SK-N-SH (cell line): ENCODE results near the gene IFNL1. TPM values are rescaled to one million over a fixed set of nuclear protein-coding genes. Genes with fewer than 3 reads are reported as not detected.

ENCODE experiments used
- CTCF ChIA-PET: fragments of 300-600, 350-600 bp; formaldehyde crosslinking; extraction: SDS; loops from one replicate; lab custom pipeline; 2021; lab: Yijun Ruan, JAX
- POLR2A ChIA-PET: fragments of 350-600 bp; sonication (Branson Sonifier 250); formaldehyde crosslinking; extraction: SDS; loops from one replicate; lab custom pipeline; 2020; ENCODE audit warnings: antibody characterized with exemption, inconsistent platforms; lab: Yijun Ruan, JAX
- DNase-seq: peaks from one replicate; pipeline ENCODE4 v3.0.0; 2012
- H2AFZ ChIP-seq: fragments of 200-600 bp; sonication (generic); 2 replicates; pipeline ENCODE4 v1.8.1; 2016; ENCODE audit warnings: antibody characterized with exemption, mild to moderate bottlenecking, low read depth
- H3F3A ChIP-seq: fragments of 200-600 bp; sonication (generic); replicated peaks from 2 replicates; pipeline ENCODE3; 2016; ENCODE audit warnings: antibody characterized with exemption, mild to moderate bottlenecking; ENCODE audit not compliant: insufficient read depth
- H3K27ac ChIP-seq, 2 experiments: fragments of 200-500 bp in 1 of 2; fragments of 200-600 bp in 1 of 2; sonication (Bioruptor generic) in 1 of 2; sonication (generic), shearing (Covaris generic) in 1 of 2; 2 replicates each; pipeline versions ENCODE4 v1.5.1 to v1.6.1; 2014 to 2016; ENCODE audit warnings: low read depth in 2 of 2, inconsistent platforms in 1 of 2, low read length in 1 of 2, mild to moderate bottlenecking in 1 of 2, mixed read lengths in 1 of 2
- H3K27me3 ChIP-seq: fragments of 200-600 bp; sonication (generic), shearing (Covaris generic); 2 replicates; pipeline ENCODE4 v1.6.1; 2016; ENCODE audit warnings: mixed run types; ENCODE audit not compliant: insufficient read depth
- H3K36me3 ChIP-seq, 2 experiments: fragments of 200-500 bp in 1 of 2; fragments of 200-600 bp in 1 of 2; sonication (Bioruptor generic) in 1 of 2; sonication (generic) in 1 of 2; replicated peaks in 1 of 2; 2 replicates each; pipeline versions ENCODE3 to v1.5.1; 2014 to 2016; ENCODE audit warnings: low read length in 1 of 2, mild to moderate bottlenecking in 1 of 2; ENCODE audit not compliant: insufficient read depth in 2 of 2, control insufficient read depth in 1 of 2
- H3K4me1 ChIP-seq, 2 experiments: fragments of 200-500 bp in 1 of 2; fragments of 200-600 bp in 1 of 2; sonication (Bioruptor generic) in 1 of 2; sonication (generic), shearing (Covaris generic) in 1 of 2; 2 replicates each; pipeline versions ENCODE4 v1.5.1 to v1.6.1; 2014 to 2016; ENCODE audit warnings: low read depth in 1 of 2, low read length in 1 of 2, mixed run types in 1 of 2; ENCODE audit not compliant: insufficient read depth in 2 of 2, control insufficient read depth in 1 of 2
- H3K4me2 ChIP-seq: fragments of 200-600 bp; sonication (generic), shearing (Covaris generic); 2 replicates; pipeline ENCODE4 v1.6.1; 2017; ENCODE audit warnings: mixed run types
- H3K4me3 ChIP-seq, 2 experiments: fragments of 200-500 bp in 1 of 2; fragments of 200-600 bp in 1 of 2; sonication (Bioruptor generic) in 1 of 2; sonication (generic), shearing (Covaris generic) in 1 of 2; 2 replicates each; pipeline versions ENCODE4 v1.5.1 to v1.8.1; 2014 to 2016; ENCODE audit warnings: low read depth in 2 of 2, inconsistent platforms in 1 of 2, low read length in 1 of 2, mild to moderate bottlenecking in 1 of 2, mixed read lengths in 1 of 2, moderate library complexity in 1 of 2
- H3K79me2 ChIP-seq: fragments of 200-600 bp; sonication (generic); 2 replicates; pipeline ENCODE4 v1.8.1; 2017; ENCODE audit warnings: mild to moderate bottlenecking; ENCODE audit not compliant: insufficient read depth
- H3K9ac ChIP-seq: fragments of 200-600 bp; sonication (generic); 2 replicates; pipeline ENCODE4 v1.6.1; 2017; ENCODE audit warnings: mixed run types
- H3K9me2 ChIP-seq: fragments of 200-600 bp; sonication (generic); 2 replicates; pipeline ENCODE4 v1.6.1; 2017; ENCODE audit warnings: mixed run types
- H3K9me3 ChIP-seq: fragments of 200-600 bp; sonication (generic); 2 replicates; pipeline ENCODE4 v1.6.1; 2017; ENCODE audit warnings: mixed run types, mild to moderate bottlenecking, moderate library complexity
- H4K20me1 ChIP-seq: fragments of 200-600 bp; sonication (generic); 2 replicates; pipeline ENCODE4 v1.6.1; 2017; ENCODE audit warnings: mild to moderate bottlenecking, mixed run types; ENCODE audit not compliant: insufficient read depth
- CHD2 ChIP-seq: fragments of 150-350 bp; IDR thresholded peaks from 2 replicates; pipeline ENCODE4 v1.6.1; 2018; ENCODE audit warnings: low read length; ENCODE audit not compliant: partially characterized antibody
- ELF1 ChIP-seq: IDR thresholded peaks from 2 replicates; pipeline ENCODE4 v1.4.0; 2012
- FOSL2 ChIP-seq: IDR thresholded peaks from 2 replicates; pipeline ENCODE4 v1.4.0; 2012; ENCODE audit warnings: low read depth, mild to moderate bottlenecking, moderate library complexity, borderline replicate concordance
- FOXJ3 ChIP-seq: sonication (generic); formaldehyde crosslinking; IDR thresholded peaks from 2 replicates; pipeline ENCODE4 v1.5.1; 2020; ENCODE audit warnings: mild to moderate bottlenecking, missing genetic modification reagents
- FOXM1 ChIP-seq: IDR thresholded peaks from 2 replicates; pipeline ENCODE4 v1.4.0; 2012; ENCODE audit warnings: low read depth, mild to moderate bottlenecking
- GABPA ChIP-seq: IDR thresholded peaks from 2 replicates; pipeline ENCODE4 v1.4.0; 2012; ENCODE audit warnings: low read depth, mild to moderate bottlenecking
- JUND ChIP-seq: IDR thresholded peaks from 2 replicates; pipeline ENCODE4 v1.4.0; 2012
- NFIC ChIP-seq: IDR thresholded peaks from 2 replicates; pipeline ENCODE4 v1.4.0; 2012; ENCODE audit warnings: borderline replicate concordance
- NRF1 ChIP-seq: IDR thresholded peaks from 2 replicates; pipeline ENCODE4 v1.6.1; 2012; ENCODE audit warnings: low read depth, mild to moderate bottlenecking, low read length
- RCOR1 ChIP-seq: fragments of 150-350 bp; IDR thresholded peaks from 2 replicates; pipeline ENCODE4 v1.6.1; 2017; ENCODE audit warnings: antibody characterized with exemption, low read length
- RFX5 ChIP-seq: IDR thresholded peaks from 2 replicates; pipeline ENCODE4 v1.6.1; 2012; ENCODE audit warnings: mild to moderate bottlenecking, improper control_type of control experiment, low read length
- TAF1 ChIP-seq: IDR thresholded peaks from 2 replicates; pipeline ENCODE4 v1.6.1; 2012; ENCODE audit warnings: low read depth, mild to moderate bottlenecking, low read length, moderate library complexity, borderline replicate concordance
- YY1 ChIP-seq: IDR thresholded peaks from 2 replicates; pipeline ENCODE4 v1.4.0; 2012; ENCODE audit warnings: low read depth, mild to moderate bottlenecking
- WGBS: methylation state at CpG from one replicate; pipeline ENCODE4 v1.1.6; 2017; ENCODE audit warnings: low lambda C conversion rate; 5-methylcytosine and 5-hydroxymethylcytosine counted together
- polyA plus RNA-seq, 3 experiments: library from polyadenylated mRNA; depleted of rRNA; stranded (reverse); fragments of >200 nt; gene quantifications; 2 replicates each; pipeline ENCODE4 v1.2.3, GENCODE V29; 2012
- TF ChIP-seq, protein P1 (sequence below): fragments of 150-350 bp; IDR thresholded peaks from 2 replicates; pipeline ENCODE4 v1.6.1; 2017; ENCODE audit warnings: antibody characterized with exemption, low read length, low read depth, borderline replicate concordance
- TF ChIP-seq, protein P2 (sequence below): fragments of 200-600 bp; sonication (generic); IDR thresholded peaks from 2 replicates; pipeline ENCODE4 v1.6.1; 2017; ENCODE audit warnings: antibody characterized with exemption, mild to moderate bottlenecking, moderate library complexity
- TF ChIP-seq, protein P3 (sequence below): fragments of 150-350 bp; IDR thresholded peaks from 2 replicates; pipeline ENCODE4 v1.6.1; 2016; ENCODE audit warnings: mild to moderate bottlenecking, low read depth, low read length
- TF ChIP-seq, protein P4 (sequence below): IDR thresholded peaks from 2 replicates; pipeline ENCODE4 v1.4.0; 2012; ENCODE audit warnings: low read depth

The IFNL1 gene
- polyA plus RNA-seq, 1 of the 3 experiments (the other 2 are of a cell fraction), result not detected

DNA sequence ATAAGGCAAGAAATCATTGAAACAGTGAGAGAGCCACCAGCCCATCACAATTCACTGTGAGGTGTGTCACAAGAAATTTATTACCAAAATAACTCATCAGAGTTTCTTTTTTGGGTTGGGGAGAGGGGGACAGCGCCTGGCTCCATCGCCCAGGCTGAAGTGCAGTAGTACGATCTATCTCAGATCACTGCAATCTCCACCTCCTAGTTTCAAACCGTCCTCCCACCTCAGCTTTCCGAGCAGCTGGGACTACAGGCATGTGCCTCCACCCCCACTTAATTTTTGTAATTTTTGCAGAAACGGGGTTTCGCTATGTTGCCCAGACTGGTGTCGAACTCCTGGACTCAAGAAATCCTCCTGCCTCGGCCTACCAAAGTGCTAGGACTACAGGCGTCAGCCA, 3.6 kb downstream of the IFNL1 start (continued):
- TF ChIP-seq RFX5, result no peak
- TF ChIP-seq YY1, result no peak
- no peak for TF ChIP-seq GABPA

DNA sequence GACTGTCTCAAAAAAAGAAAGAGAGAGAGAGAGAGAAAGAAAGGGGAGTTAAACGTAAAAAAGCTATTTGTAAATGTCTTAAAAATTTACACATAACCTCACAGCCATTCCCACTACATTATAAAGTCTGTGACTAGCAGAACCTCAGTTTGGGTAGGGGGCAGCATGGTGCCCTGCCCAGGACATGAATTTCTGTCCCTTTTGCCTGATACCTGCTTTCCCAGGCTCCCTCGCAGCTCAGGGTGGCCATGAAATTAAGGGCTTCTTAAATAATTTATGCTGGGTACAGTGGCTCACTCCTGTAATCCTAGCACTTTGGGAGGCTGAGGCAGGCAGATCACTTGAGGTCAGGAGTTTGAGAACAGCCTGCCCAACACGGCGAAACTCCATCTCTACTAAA, 4.8 kb downstream of the IFNL1 start:
- no peaks in the 10 kb centered on the region for H3K27me3 ChIP-seq
- DNase-seq, result no peak
- no peak overlapping the region for H2AFZ ChIP-seq
- no peaks in the 10 kb centered on the region for H4K20me1 ChIP-seq
- no peak overlapping the region for H3K9ac ChIP-seq
- 65% methylated on average over 4 of the region's 4 CpGs for WGBS
- H3K9me3 ChIP-seq, result no peaks in the 10 kb centered on the region
- no peaks in the 10 kb centered on the region for H3K9me2 ChIP-seq
- no peaks in the 10 kb centered on the region for H3F3A ChIP-seq
- H3K36me3 ChIP-seq, result no peaks in the 10 kb centered on the region
- CTCF ChIA-PET, result no interaction called here
- no peaks in the 10 kb centered on the region for H3K79me2 ChIP-seq
- H3K4me1 ChIP-seq, result no peaks in the 10 kb centered on the region
- no peak overlapping the region for H3K4me3 ChIP-seq
- H3K4me2 ChIP-seq, result no peak overlapping the region
- POLR2A ChIA-PET, result no interaction called here
- no peak for TF ChIP-seq JUND
- TF ChIP-seq, protein P1, sequence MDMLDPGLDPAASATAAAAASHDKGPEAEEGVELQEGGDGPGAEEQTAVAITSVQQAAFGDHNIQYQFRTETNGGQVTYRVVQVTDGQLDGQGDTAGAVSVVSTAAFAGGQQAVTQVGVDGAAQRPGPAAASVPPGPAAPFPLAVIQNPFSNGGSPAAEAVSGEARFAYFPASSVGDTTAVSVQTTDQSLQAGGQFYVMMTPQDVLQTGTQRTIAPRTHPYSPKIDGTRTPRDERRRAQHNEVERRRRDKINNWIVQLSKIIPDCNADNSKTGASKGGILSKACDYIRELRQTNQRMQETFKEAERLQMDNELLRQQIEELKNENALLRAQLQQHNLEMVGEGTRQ, result no peak
- no peak for TF ChIP-seq NRF1
- no peak for TF ChIP-seq FOXJ3 (CRISPR knock-in tag)
- TF ChIP-seq NFIC, result no peak
- TF ChIP-seq, protein P2, sequence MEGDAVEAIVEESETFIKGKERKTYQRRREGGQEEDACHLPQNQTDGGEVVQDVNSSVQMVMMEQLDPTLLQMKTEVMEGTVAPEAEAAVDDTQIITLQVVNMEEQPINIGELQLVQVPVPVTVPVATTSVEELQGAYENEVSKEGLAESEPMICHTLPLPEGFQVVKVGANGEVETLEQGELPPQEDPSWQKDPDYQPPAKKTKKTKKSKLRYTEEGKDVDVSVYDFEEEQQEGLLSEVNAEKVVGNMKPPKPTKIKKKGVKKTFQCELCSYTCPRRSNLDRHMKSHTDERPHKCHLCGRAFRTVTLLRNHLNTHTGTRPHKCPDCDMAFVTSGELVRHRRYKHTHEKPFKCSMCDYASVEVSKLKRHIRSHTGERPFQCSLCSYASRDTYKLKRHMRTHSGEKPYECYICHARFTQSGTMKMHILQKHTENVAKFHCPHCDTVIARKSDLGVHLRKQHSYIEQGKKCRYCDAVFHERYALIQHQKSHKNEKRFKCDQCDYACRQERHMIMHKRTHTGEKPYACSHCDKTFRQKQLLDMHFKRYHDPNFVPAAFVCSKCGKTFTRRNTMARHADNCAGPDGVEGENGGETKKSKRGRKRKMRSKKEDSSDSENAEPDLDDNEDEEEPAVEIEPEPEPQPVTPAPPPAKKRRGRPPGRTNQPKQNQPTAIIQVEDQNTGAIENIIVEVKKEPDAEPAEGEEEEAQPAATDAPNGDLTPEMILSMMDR, result no peak
- TF ChIP-seq RCOR1, result no peak
- TF ChIP-seq CHD2, result no peak
- TF ChIP-seq, protein P3, sequence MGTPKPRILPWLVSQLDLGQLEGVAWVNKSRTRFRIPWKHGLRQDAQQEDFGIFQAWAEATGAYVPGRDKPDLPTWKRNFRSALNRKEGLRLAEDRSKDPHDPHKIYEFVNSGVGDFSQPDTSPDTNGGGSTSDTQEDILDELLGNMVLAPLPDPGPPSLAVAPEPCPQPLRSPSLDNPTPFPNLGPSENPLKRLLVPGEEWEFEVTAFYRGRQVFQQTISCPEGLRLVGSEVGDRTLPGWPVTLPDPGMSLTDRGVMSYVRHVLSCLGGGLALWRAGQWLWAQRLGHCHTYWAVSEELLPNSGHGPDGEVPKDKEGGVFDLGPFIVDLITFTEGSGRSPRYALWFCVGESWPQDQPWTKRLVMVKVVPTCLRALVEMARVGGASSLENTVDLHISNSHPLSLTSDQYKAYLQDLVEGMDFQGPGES, result no peak
- no peak overlapping the region for H3K27ac ChIP-seq

DNA sequence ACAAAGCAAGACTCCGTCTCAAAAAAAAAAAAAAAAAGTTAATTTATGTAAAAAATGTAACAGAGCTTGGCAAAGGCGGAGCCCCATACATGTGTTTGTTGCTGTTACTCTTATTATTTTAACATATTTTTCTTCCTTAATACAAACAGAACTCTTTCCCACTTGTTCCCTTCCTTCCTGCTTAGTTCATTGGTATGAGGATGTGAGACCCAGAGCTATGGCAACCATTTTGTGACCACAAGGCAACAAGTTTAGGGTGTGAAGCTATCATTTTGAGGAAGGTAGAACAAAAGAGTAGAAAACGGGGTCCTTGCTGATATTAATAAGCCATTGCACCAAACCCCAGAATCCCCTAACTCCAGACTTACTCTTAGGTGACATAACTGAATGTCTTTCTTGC, 5.4 kb downstream of the IFNL1 start:
- Histone ChIP-seq H3K4me1 (no peaks in the 10 kb centered on the region), H3K9me3 (no peaks in the 10 kb centered on the region), H2AFZ (no peak overlapping the region), H3K27me3 (no peaks in the 10 kb centered on the region), H3K9me2 (no peaks in the 10 kb centered on the region), H3K36me3 (no peaks in the 10 kb centered on the region), H3F3A (no peaks in the 10 kb centered on the region), H3K4me2 (no peak overlapping the region), H4K20me1 (no peaks in the 10 kb centered on the region), H3K79me2 (no peaks in the 10 kb centered on the region), H3K4me3 (no peak overlapping the region), H3K27ac (no peak overlapping the region), H3K9ac (no peak overlapping the region)
- ChIA-PET POLR2A (no interaction called here), CTCF (no interaction called here)
- TF ChIP-seq FOXM1 (no peak), FOSL2 (no peak), TAF1 (no peak), YY1 (no peak), GABPA (no peak), ELF1 (no peak)
- TF ChIP-seq, protein P4, sequence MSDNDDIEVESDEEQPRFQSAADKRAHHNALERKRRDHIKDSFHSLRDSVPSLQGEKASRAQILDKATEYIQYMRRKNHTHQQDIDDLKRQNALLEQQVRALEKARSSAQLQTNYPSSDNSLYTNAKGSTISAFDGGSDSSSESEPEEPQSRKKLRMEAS, result no peak
- no peak for DNase-seq
- 54% methylated on average over 3 of the region's 3 CpGs for WGBS
